Activated T-helper 1 cell treated with anti-CD3 and anti-CD28 coated beads, Interleukin-12 subunit alpha, Interleukin-12 subunit beta, Interleukin-2, Interleukin-4 antibody, amounts not matched to agents 30 ng/mL and 10 ng/mL and 1 ng/mL, durations not matched to agents 14 hours and 24 hours and 36 hours (primary cell): Measurements from ENCODE around the gene SPACA7. TPM values are rescaled to one million over a fixed set of nuclear protein-coding genes. Genes with fewer than 3 reads are reported as not detected.
"Not testable (repeated sequence)": the region's sequence is repeated elsewhere in the genome, so short reads cannot be mapped to it uniquely, and the experiment has no call there.

Source experiments
- DNase-seq: peaks from one replicate; pipeline ENCODE4 v3.0.0; 2021; ENCODE audit warnings: low spot score
- H3K27ac Mint-ChIP-seq: one replicate; pipeline ENCODE4 v1.8.0; 2021; ENCODE audit warnings: mild to moderate bottlenecking, mixed read lengths
- H3K27me3 Mint-ChIP-seq: one replicate; pipeline ENCODE4 v1.8.0; 2022; ENCODE audit warnings: mild to moderate bottlenecking, moderate library complexity, mixed read lengths; ENCODE audit not compliant: insufficient read depth
- H3K36me3 Mint-ChIP-seq: one replicate; pipeline ENCODE4 v1.8.0; 2021; ENCODE audit warnings: low read depth, mixed read lengths
- H3K4me1 Mint-ChIP-seq: one replicate; pipeline ENCODE4 v1.8.0; 2021; ENCODE audit warnings: low read depth, mixed read lengths
- H3K4me3 Mint-ChIP-seq: one replicate; pipeline ENCODE4 v1.8.0; 2021; ENCODE audit warnings: mild to moderate bottlenecking, moderate library complexity, mixed read lengths
- H3K9me3 Mint-ChIP-seq: one replicate; pipeline ENCODE4 v1.8.0; 2021; ENCODE audit warnings: mixed read lengths
- intact Hi-C: fragments of 100-400 bp; cut with micrococcal nuclease; formaldehyde crosslinking; loops from one replicate; pipeline ENCODE4 v1.15.1; 2024
- total RNA-seq: library from RNA; stranded (reverse); gene quantifications from 2 replicates; pipeline ENCODE4 v1.2.3, GENCODE V29; 2022

Gene SPACA7
- total RNA-seq, 1 donor from 2014 or later = not detected

DNA sequence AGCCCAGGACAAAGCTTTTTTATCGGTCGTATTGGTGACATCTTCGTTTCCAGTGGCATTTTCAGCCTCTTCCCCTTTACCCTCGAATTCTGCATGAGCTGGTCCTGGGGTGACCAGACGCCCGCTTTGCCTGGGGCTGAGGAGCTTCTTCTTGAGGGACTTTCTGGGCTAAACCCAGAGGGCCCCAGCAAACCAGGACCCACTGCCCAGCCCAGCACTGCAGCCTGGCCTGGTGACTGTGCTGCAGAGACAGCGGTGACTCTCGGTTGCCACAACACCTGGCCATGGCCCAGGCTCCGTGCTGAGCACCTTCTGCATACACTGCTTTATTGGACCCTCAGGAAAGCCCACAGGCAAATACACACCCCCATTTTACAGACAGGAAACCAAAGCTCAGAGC lies 21.0 kb downstream of the SPACA7 start:
- Mint-ChIP-seq H3K36me3 (no peaks in the 10 kb centered on the region), H3K4me1 (no peaks in the 10 kb centered on the region), H3K4me3 (no peak overlapping the region), H3K27me3 (peaks cover 2% of the 10 kb centered on the region), H3K9me3 (peaks cover 3% of the 10 kb centered on the region), H3K27ac (no peak overlapping the region)
- DNase-seq = no peak
- intact Hi-C loops = no loop called here

DNA sequence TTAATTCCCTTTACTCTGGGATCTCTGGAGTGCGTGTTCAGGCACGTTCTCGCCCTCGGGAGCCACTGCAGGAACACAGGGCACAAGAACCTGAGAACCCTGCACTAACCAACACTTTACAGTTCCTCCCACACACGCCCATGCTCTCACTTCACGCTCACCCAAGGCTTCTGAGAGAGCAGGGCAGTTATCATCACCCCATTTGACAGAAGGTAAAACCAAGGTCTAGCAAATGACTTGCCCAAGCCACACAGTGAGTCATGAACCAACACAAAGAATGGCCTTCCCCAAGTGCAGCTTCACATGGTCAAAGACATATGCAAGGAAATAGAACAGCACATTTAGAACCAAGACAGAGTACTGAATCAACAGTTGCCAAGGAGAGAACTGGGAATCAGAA lies 22.2 kb downstream of the SPACA7 start:
- intact Hi-C loops, H3K27ac Mint-ChIP-seq, H3K9me3 Mint-ChIP-seq, H3K4me3 Mint-ChIP-seq, H3K27me3 Mint-ChIP-seq, DNase-seq, H3K4me1 Mint-ChIP-seq, H3K36me3 Mint-ChIP-seq: not testable (repeated sequence)

DNA sequence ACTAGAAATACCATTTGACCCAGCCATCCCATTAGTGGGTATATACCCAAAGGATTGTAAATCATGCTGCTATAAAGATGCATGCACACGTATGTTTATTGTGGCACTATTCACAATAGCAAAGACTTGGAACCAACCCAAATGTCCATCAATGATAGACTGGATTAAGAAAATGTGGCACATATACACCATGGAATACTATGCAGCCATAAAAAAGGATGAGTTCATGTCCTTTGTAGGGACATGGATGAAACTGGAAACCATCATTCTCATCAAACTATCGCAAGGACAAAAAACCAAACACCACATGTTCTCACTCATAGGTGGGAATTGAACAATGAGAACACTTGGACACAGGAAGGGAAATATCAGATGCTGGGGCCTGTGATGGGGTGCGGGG lies 33.7 kb downstream of the SPACA7 start:
- H3K9me3 Mint-ChIP-seq, H3K4me1 Mint-ChIP-seq, intact Hi-C loops, H3K27ac Mint-ChIP-seq, H3K4me3 Mint-ChIP-seq, H3K27me3 Mint-ChIP-seq, H3K36me3 Mint-ChIP-seq, DNase-seq: not testable (repeated sequence)

DNA sequence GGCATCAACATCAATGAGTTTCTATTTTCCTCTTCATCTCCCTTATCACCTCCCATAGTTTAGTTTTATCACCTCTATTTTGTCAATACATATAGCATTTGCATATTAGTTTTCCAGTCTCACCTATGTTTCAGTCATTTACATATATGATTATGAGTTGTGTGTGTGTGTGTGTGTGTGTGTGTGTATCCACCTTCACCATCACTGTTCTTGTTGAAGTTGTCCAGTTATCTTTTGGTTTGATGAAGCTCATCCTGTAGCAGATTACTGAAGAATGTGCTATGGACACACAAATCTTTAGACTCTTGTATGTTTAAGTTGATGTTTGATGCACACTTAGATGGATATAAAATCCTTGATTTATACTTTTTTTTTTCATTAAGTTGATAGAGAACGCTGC lies 40.5 kb downstream of the SPACA7 start:
- intact Hi-C loops = no loop called here
- Mint-ChIP-seq H3K27me3 (no peaks in the 10 kb centered on the region), H3K4me3 (no peak overlapping the region), H3K27ac (no peak overlapping the region), H3K9me3 (peaks cover 41% of the 10 kb centered on the region), H3K36me3 (no peaks in the 10 kb centered on the region), H3K4me1 (no peaks in the 10 kb centered on the region)
- DNase-seq = no peak

DNA sequence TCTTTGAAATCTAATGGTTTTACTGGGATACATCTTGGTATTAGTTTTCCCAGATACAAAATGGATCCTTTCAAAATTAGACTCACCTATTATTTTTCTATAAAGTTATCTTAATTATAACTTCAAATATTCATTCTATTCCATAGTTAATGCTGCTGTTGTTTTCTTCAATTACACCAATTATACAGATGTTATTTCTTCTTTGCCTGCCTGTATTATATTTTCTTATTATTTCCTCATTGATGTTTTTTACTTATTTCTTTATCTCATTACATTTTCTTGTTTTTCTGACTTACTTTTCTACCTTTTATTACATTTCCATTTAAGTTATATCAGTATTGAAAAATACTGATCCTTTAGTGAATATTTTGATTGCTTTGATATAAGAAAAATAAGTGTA lies 40.9 kb downstream of the SPACA7 start:
- Mint-ChIP-seq H3K4me1 (no peaks in the 10 kb centered on the region), H3K4me3 (no peak overlapping the region), H3K27me3 (no peaks in the 10 kb centered on the region), H3K9me3 (peaks cover 44% of the 10 kb centered on the region), H3K36me3 (no peaks in the 10 kb centered on the region), H3K27ac (no peak overlapping the region)
- intact Hi-C loops = no loop called here
- DNase-seq = no peak

DNA sequence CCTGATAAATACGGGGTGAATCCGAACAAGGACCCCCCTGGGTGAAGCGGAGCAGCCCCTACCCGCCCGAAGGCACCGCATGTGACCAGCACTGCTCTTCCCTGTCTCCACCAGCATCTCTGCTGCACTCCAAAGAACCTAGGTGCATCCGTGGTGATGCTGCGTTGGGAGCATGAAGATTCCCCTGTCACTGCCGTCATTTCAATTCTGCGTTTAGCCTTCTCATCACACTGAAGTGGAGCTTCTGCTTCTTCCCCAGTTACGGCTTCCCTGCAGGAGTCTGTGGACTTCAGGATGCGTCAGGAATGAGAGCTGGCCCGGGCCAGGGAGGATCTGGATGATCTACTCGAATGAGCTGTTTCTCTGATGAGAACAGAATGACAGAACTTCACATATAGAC lies 47.9 kb downstream of the SPACA7 start:
- peaks cover 58% of the 10 kb centered on the region for H3K9me3 Mint-ChIP-seq
- peaks cover 2% of the 10 kb centered on the region for H3K36me3 Mint-ChIP-seq
- H3K27me3 Mint-ChIP-seq = peaks cover 1% of the 10 kb centered on the region
- H3K27ac Mint-ChIP-seq = no peak overlapping the region
- H3K4me3 Mint-ChIP-seq = no peak overlapping the region
- no peaks in the 10 kb centered on the region for H3K4me1 Mint-ChIP-seq
- intact Hi-C loops = no loop called here
- no peak for DNase-seq

DNA sequence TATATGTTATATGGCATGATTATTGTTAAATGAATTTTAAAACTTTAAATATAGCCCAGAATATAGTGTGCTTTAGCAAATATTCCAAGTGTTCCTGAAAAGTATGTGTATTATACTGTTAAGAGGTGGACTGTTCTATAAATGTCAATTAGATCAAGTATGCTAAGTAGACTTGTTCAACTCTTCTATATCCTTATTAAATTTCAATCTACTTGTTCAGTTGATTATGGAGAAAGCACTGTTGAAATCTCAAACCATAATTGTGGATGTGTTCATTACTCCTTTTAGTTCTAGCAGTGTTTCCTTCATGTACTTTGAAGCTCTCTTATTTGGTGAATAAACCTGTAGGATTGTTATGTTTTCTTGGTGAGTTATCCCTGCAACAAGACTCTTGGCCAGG lies 52.5 kb downstream of the SPACA7 start:
- H3K27ac Mint-ChIP-seq = no peak overlapping the region
- no peaks in the 10 kb centered on the region for H3K36me3 Mint-ChIP-seq
- H3K4me3 Mint-ChIP-seq = no peak overlapping the region
- H3K4me1 Mint-ChIP-seq = no peaks in the 10 kb centered on the region
- intact Hi-C loops = no loop called here
- no peak for DNase-seq
- no peaks in the 10 kb centered on the region for H3K27me3 Mint-ChIP-seq
- H3K9me3 Mint-ChIP-seq = peaks cover 30% of the 10 kb centered on the region

DNA sequence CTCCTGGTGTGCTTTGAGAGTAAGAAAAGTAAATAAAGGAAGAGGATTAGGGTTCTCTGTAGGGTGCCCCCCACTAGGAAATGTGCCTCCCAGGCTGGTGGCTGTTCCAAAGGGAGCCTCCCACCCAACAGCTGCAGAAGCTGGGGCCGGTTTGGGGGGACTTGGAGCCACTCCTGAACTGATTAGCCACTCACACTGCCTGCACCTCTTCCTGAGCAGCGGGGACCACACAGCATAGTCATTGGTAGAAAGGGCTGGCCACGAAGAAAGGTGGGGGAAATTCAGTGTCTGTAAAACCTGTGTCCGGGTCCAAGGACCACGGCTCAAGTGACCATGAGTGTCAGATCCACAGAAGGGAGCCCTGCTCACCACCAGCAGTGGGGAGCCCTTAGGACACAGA lies 55.6 kb downstream of the SPACA7 start:
- H3K4me1 Mint-ChIP-seq = no peaks in the 10 kb centered on the region
- no peak for DNase-seq
- H3K27ac Mint-ChIP-seq = no peak overlapping the region
- peaks cover 18% of the 10 kb centered on the region for H3K9me3 Mint-ChIP-seq
- H3K36me3 Mint-ChIP-seq = no peaks in the 10 kb centered on the region
- intact Hi-C loops = no loop called here
- no peaks in the 10 kb centered on the region for H3K27me3 Mint-ChIP-seq
- no peak overlapping the region for H3K4me3 Mint-ChIP-seq

DNA sequence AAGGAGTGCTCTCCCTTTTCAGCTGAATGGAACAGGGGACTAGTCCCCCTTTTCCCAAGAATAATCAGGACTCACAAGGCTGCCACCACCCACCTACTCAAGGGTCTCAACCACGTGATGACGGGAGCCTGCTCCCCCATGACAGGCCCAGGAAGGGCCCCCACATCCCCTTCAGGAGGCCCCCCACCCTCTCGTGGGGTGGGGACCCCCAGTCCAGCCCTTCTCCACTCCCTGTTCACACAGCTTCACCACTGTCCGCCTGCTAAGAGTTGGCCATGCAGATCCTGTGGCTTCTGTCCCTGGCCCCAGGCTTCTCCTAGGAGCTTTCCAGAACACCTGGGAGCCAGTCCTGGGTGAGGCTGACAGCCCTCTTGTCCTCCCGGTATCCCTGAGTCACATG lies 56.6 kb downstream of the SPACA7 start:
- intact Hi-C loops, H3K36me3 Mint-ChIP-seq, H3K4me1 Mint-ChIP-seq, H3K27ac Mint-ChIP-seq, H3K4me3 Mint-ChIP-seq, DNase-seq, H3K27me3 Mint-ChIP-seq: not testable (repeated sequence)
- H3K9me3 Mint-ChIP-seq = peaks cover 12% of the 10 kb centered on the region

DNA sequence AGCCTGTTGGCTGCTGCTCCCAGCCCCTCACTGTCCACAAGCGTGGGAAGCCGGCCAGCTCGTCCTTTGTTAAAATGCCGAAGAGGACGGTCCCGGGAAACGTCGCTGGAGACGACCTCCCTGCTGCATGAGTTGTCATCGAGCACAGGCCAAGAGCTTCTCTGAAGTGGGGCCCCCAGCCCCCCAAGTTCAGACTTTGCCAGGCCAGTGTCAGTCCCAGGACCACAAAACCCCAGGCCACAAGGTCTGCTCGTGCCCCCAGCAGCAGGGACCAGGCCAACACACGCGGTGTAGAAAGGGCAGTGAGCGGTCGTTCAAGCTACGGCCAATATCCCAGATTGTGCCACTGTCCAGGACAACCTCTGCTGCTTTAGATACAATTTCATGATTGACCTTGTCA lies 57.4 kb downstream of the SPACA7 start:
- H3K27ac Mint-ChIP-seq, H3K4me3 Mint-ChIP-seq, H3K36me3 Mint-ChIP-seq, intact Hi-C loops, H3K27me3 Mint-ChIP-seq, DNase-seq, H3K4me1 Mint-ChIP-seq: not testable (repeated sequence)
- peaks cover 13% of the 10 kb centered on the region for H3K9me3 Mint-ChIP-seq

DNA sequence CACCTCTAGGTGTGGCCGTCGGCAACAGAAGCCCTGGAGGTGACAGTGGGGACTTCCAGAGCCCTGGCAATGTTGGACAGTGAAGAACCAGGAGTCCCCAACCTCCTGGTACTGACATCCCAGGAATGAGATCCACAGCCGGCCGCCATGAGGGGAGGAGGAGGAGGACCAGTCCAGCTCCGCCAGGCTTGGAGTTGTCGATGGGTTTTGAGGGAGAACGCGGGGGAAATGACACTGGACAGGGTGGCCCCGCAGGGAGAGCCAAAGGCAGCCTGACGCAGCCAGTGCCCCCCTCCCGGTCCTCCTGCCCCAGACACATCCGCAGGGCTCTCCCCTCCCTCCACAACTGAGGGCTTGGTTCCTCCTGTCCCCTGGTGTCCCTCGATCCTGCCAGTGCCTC lies 57.9 kb downstream of the SPACA7 start:
- H3K27me3 Mint-ChIP-seq = no peaks in the 10 kb centered on the region
- no peaks in the 10 kb centered on the region for H3K4me1 Mint-ChIP-seq
- no peak overlapping the region for H3K4me3 Mint-ChIP-seq
- H3K36me3 Mint-ChIP-seq = no peaks in the 10 kb centered on the region
- intact Hi-C loops = no loop called here
- H3K9me3 Mint-ChIP-seq = peaks cover 13% of the 10 kb centered on the region
- no peak overlapping the region for H3K27ac Mint-ChIP-seq
- DNase-seq = no peak

DNA sequence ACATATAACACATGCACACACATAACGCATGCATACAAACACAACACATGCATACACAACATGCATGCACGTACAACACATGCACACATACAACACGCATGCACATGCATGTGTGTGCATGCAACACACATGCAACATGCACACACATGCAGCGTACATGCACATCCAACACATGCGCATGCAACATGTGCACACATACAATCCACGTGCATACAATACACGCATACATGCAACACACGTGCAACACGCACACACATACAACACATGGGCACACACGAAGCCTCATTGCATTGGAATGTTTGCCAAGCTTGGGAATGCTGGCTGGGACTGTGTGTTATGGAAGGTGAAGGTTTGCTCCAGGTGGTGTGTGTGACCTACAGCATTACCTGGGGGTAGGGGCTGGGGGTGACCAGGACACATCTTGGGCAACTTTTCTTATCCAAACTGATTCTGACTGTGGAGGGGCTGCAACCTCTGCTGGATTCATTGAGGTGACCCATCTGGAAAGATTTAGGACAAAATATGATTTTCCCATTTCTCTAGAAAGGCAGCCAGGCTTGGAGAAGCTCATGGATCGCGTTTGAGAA lies 58.9 kb downstream of the SPACA7 start:
- H3K27me3 Mint-ChIP-seq = no peaks in the 10 kb centered on the region
- H3K9me3 Mint-ChIP-seq = peaks cover 11% of the 10 kb centered on the region
- DNase-seq = no peak
- intact Hi-C loops = no loop called here
- no peak overlapping the region for H3K27ac Mint-ChIP-seq
- H3K4me3 Mint-ChIP-seq = no peak overlapping the region
- no peaks in the 10 kb centered on the region for H3K4me1 Mint-ChIP-seq
- no peaks in the 10 kb centered on the region for H3K36me3 Mint-ChIP-seq

DNA sequence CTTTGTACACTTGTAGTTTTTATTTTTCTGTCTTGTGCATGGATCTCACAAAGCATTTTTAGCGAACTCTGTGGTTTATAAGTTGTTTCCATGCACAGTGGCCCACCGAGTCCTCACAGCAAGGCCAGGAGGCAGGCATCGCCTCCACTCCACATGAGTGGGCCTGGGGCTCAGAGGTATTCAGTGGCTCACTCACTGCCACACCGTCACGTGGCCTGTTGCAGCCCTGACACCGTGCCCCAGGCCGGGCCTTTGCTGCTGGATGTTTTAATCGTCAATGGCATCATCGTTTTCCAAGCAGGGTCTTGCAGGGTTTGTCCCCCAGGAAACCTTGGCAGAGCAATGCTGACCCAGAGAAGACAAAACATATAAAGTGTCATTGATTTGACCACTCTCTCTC lies 59.8 kb downstream of the SPACA7 start:
- Mint-ChIP-seq H3K4me3 (no peak overlapping the region), H3K4me1 (no peaks in the 10 kb centered on the region), H3K27ac (no peak overlapping the region), H3K27me3 (no peaks in the 10 kb centered on the region), H3K36me3 (no peaks in the 10 kb centered on the region), H3K9me3 (peaks cover 9% of the 10 kb centered on the region)
- no peak for DNase-seq
- intact Hi-C loops = no loop called here

DNA sequence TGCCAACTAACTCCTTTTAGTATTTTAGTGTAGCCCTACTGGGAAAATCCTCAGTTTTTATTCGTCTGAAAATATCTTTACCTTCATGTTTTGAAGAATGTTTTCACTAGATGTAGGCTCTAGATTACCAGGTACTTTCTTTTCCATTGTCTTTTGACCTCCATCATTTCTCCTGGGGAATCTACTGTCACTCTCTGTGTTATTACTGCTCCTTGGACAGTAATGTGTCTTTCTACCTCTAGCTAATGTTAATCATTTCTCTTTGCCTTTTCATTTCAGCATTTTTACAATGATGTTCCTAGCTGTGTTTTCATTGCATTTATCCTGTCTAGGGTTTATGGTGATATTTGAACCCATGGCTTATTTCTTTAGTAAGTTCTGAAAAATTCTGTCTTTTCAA lies 61.9 kb downstream of the SPACA7 start:
- no peak for DNase-seq
- Mint-ChIP-seq H3K9me3 (peaks cover 9% of the 10 kb centered on the region), H3K27ac (no peak overlapping the region), H3K27me3 (peaks cover under 1% of the 10 kb centered on the region), H3K4me1 (no peaks in the 10 kb centered on the region), H3K36me3 (no peaks in the 10 kb centered on the region), H3K4me3 (no peak overlapping the region)
- intact Hi-C loops = no loop called here
